Transverse colon (tissue), 4 donors: Measurements from ENCODE around the gene MTHFSD.

Source experiments
- CTCF ChIP-seq, 5 experiments: fragments of 200-600 bp in 3 of 5; fragments of 450-650 bp in 2 of 5; sonication (generic) in 3 of 5; IDR thresholded peaks; 1 replicate in 2 of 5; 2 replicates in 3 of 5; pipeline ENCODE4 v1.5.1; 2016 to 2017; ENCODE audit warnings: antibody characterized with exemption in 5 of 5, inconsistent platforms in 3 of 5, mild to moderate bottlenecking in 2 of 5, moderate library complexity in 1 of 5
- POLR2AphosphoS5 ChIP-seq, 3 donors: sonication (generic); formaldehyde crosslinking; IDR thresholded peaks; one replicate each; pipeline ENCODE4 v1.6.1; 2016; ENCODE audit warnings: antibody characterized with exemption in 3 of 3

- TF ChIP-seq CTCF (IDR thresholded peaks at IDR 0.05) (no peak), POLR2AphosphoS5 (IDR thresholded peaks at IDR 0.05) (no peak)
Observed at GRCh38 chr16:86524029-86524428, 31.0 kb downstream of the MTHFSD start.
